Stomach (tissue), 9 donors: ENCODE results near the gene EZH2. TPM values are rescaled to one million over a fixed set of nuclear protein-coding genes. Genes with fewer than 3 reads are reported as not detected.

ENCODE experiments used
- DNase-seq, 2 donors: peaks; one replicate each; pipeline versions ENCODE4 v3.0.0 to v3.0.0-alpha.2; 2013 to 2019
- H3K27ac ChIP-seq, 5 donors: fragments of 200-600 bp in 4 of 5; sonication (generic) in 4 of 5; one replicate each; pipeline ENCODE4 v1.5.1; 2013 to 2019; ENCODE audit warnings: mild to moderate bottlenecking in 1 of 5, moderate library complexity in 1 of 5
- H3K27me3 ChIP-seq, 3 donors: fragments of 200-600 bp; sonication (generic); one replicate each; pipeline ENCODE4 v1.5.1; 2017 to 2019; ENCODE audit warnings: mixed run types in 1 of 3
- H3K36me3 ChIP-seq, 4 donors: fragments of 200-600 bp; sonication (generic); 1 replicate in 3 of 4; 2 replicates in 1 of 4; pipeline ENCODE4 v1.5.1; 2016 to 2019
- H3K4me1 ChIP-seq, 4 donors: fragments of 200-600 bp; sonication (generic); one replicate each; pipeline ENCODE4 v1.5.1; 2016 to 2019
- H3K4me3 ChIP-seq, 4 donors: fragments of 200-600 bp; sonication (generic) in 3 of 4; one replicate each; pipeline ENCODE4 v1.5.1; 2016 to 2019; ENCODE audit warnings: mild to moderate bottlenecking in 1 of 4
- H3K9me3 ChIP-seq, 4 donors: fragments of 200-600 bp; sonication (generic); one replicate each; pipeline ENCODE4 v1.5.1; 2016 to 2019
- CTCF ChIP-seq, 7 experiments: fragments of 450-650 bp in 4 of 7; fragments of 200-600 bp in 3 of 7; sonication (generic) in 3 of 7; IDR thresholded peaks; one replicate each; pipeline ENCODE4 v1.5.1; 2016 to 2019; ENCODE audit warnings: antibody characterized with exemption in 7 of 7, control low read depth in 2 of 7, mild to moderate bottlenecking in 1 of 7
- EP300 ChIP-seq: sonication (generic); formaldehyde crosslinking; IDR thresholded peaks from one replicate; pipeline ENCODE4 v1.6.1; 2017; ENCODE audit warnings: antibody characterized with exemption
- POLR2A ChIP-seq, 4 donors: fragments of 450-650 bp; IDR thresholded peaks; one replicate each; pipeline ENCODE4 v1.6.1; 2016; ENCODE audit warnings: antibody characterized with exemption in 4 of 4, control low read depth in 2 of 4, mild to moderate bottlenecking in 1 of 4, moderate library complexity in 1 of 4
- POLR2AphosphoS5 ChIP-seq, 3 donors: sonication (generic); formaldehyde crosslinking; IDR thresholded peaks; one replicate each; pipeline ENCODE4 v1.6.1; 2016; ENCODE audit warnings: antibody characterized with exemption in 3 of 3
- WGBS, 5 donors: extraction: QIAGEN DNeasy Blood & Tissue Kit in 3 of 5; methylation state at CpG; one replicate each; pipeline versions ENCODE4 v1.1.5 to v1.1.7; 2013 to 2018; 5-methylcytosine and 5-hydroxymethylcytosine counted together
- intact Hi-C: fragments of 100-400 bp; cut with DNase I; formaldehyde crosslinking; loops from one replicate; pipeline ENCODE4 v1.15.1; 2023; ENCODE audit warnings: low total_unique reads
- polyA plus RNA-seq, 3 donors: library from polyadenylated mRNA; stranded (reverse); fragments of 200-250 nt; gene quantifications; one replicate each; pipeline ENCODE4 v1.2.3, GENCODE V29; 2013
- small RNA-seq, 4 donors: library from RNA; depleted of rRNA; stranded (forward); fragments of <200 nt; gene quantifications; one replicate each; pipeline ENCODE3, GENCODE V24; 2016
- total RNA-seq, 5 donors: library from RNA; depleted of rRNA; stranded (reverse); fragments of >200 nt; gene quantifications; one replicate each; pipeline versions ENCODE4 v1.1.0 to v1.2.3, GENCODE V29; 2014 to 2016
- donor health status: healthy with polysubstance abuse.
- donor health status: Bipolar disorder and iron deficiency.
- donor health status: healthy.

EZH2 gene
- total and polyA plus RNA-seq, 8 donors = under 0.01 to 12.9 (median 4.6) TPM

- TF ChIP-seq POLR2AphosphoS5 (IDR thresholded peaks at IDR 0.05) (no peak), EP300 (no peak), CTCF (IDR thresholded peaks at IDR 0.05) (no peak), POLR2A (IDR thresholded peaks at IDR 0.05) (no peak)
- H3K4me1 ChIP-seq = no peaks in the 10 kb centered on the region
Measured at GRCh38 chr7:148763622-148764021, 120.5 kb downstream of the EZH2 start.

GRCh38 chr7:148761499-148762278 is 122.4 kb downstream of the EZH2 start:
- intact Hi-C loops = no loop called here
- no peak for DNase-seq
- Histone ChIP-seq H3K27me3 (no peaks in the 10 kb centered on the region), H3K27ac (no peak overlapping the region), H3K4me1 (no peaks in the 10 kb centered on the region), H3K4me3 (no peak overlapping the region), H3K9me3 (no peaks in the 10 kb centered on the region), H3K36me3 (peaks cover 15 to 83% (median 77%) of the 10 kb centered on the region in 4 donors)
- 92 to 97% (median 95%) methylated on average over 12 of the region's 12 CpGs for WGBS, 5 donors
- TF ChIP-seq EP300 = no peak
- TF ChIP-seq POLR2AphosphoS5 (IDR thresholded peaks at IDR 0.05) = no peak
- TF ChIP-seq POLR2A (IDR thresholded peaks at IDR 0.05) = no peak

More at GRCh38 chr7:148763622-148764021, 120.5 kb downstream of the EZH2 start:
- intact Hi-C loops = no loop called here
- no peak overlapping the region for H3K4me3 ChIP-seq
- H3K9me3 ChIP-seq = no peaks in the 10 kb centered on the region
- no peak for DNase-seq
- no peaks in the 10 kb centered on the region for H3K27me3 ChIP-seq
- H3K27ac ChIP-seq = no peak overlapping the region
- H3K36me3 ChIP-seq = peaks cover 21 to 84% (median 78%) of the 10 kb centered on the region in 4 donors

Small RNAs within 50 kb of the gene (small RNA-seq; reads per million reads assigned to genes)
- gene RF00017 = 0 reads per million in 4 donors
- 0 reads per million in 4 donors for gene RN7SL569P
- gene RNU7-20P = 0 reads per million in 4 donors

Other genes with a start within 250 kb of the EZH2 start
- gene CUL1, start 185.4 kb downstream of the EZH2 start, total RNA-seq = 10 to 100 TPM; 23.8 to 56.4 (median 37.8) TPM
- gene CUL1, start 185.4 kb downstream of the EZH2 start, polyA plus RNA-seq = 10 to 100 TPM; 22.5 to 33.5 (median 23.3) TPM
- gene PDIA4, start 144.2 kb upstream of the EZH2 start, total RNA-seq = 100 to 1,000 TPM in 3 of 5 donors, 10 to 100 TPM in 2; 26.8 to 185 (median 176) TPM
- 10 to 100 TPM; 13.7 to 55.0 (median 35.8) TPM for gene PDIA4, start 144.2 kb upstream of the EZH2 start, polyA plus RNA-seq
- 10 to 100 TPM in 1 of 5 donors, 1 to 10 TPM in 4; 1.3 to 23.5 (median 8.2) TPM for gene ZNF786, start 206.4 kb upstream of the EZH2 start, total RNA-seq
- 1 to 10 TPM; 1.6 to 2.6 (median 2.3) TPM for gene ZNF786, start 206.4 kb upstream of the EZH2 start, polyA plus RNA-seq
- 1 to 10 TPM in 2 of 5 donors, under 1 TPM in 2, not detected in 1; under 0.01 to 6.1 (median 1.6) TPM for gene ZNF425, start 242.0 kb upstream of the EZH2 start, total RNA-seq
- 1 to 10 TPM in 2 of 3 donors, under 1 TPM in 1; 0.93 to 1.4 (median 1.2) TPM for gene ZNF425, start 242.0 kb upstream of the EZH2 start, polyA plus RNA-seq